NCI-H2081 treated with DMSO at 0.1 percent for 48 hours (cell line): ENCODE results near the gene PHRF1.
"Not testable (repeated sequence)": the region's sequence is repeated elsewhere in the genome, so short reads cannot be mapped to it uniquely, and the experiment has no call there.

ENCODE experiments used
- DNase-seq: peaks from one replicate; lab custom pipeline; 2025; lab: John Stamatoyannopoulos, UW

The PHRF1 gene

GRCh38 chr11:559020-559620 lies 17.1 kb upstream of the PHRF1 start:
- no peak for DNase-seq

- DNase-seq, result no peak
Measured at GRCh38 chr11:559712-560304, 16.5 kb upstream of the PHRF1 start.

GRCh38 chr11:560305-561147 lies 15.7 kb upstream of the PHRF1 start, which contains the start of the genes LMNTD2 and RASSF7:
LMNTD2 (minus strand) TSS chr11:560738; CDS start chr11:560716, 22 bp downstream.
RASSF7 (plus strand) TSS chr11:560970; CDS start chr11:561769, 799 bp downstream.
- peak; percentile 15 for DNase-seq

- DNase-seq, result no peak
Measured at GRCh38 chr11:561148-562003, 14.9 kb upstream of the PHRF1 start.

- DNase-seq, result no peak
Measured at GRCh38 chr11:562046-562645, 14.1 kb upstream of the PHRF1 start.

- DNase-seq, result no peak
Measured at GRCh38 chr11:563066-563811, 13.0 kb upstream of the PHRF1 start.

GRCh38 chr11:563812-564578 lies 12.3 kb upstream of the PHRF1 start:
- DNase-seq, result no peak

GRCh38 chr11:565921-566509 lies 10.3 kb upstream of the PHRF1 start:
- no peak for DNase-seq

- no peak for DNase-seq
Measured at GRCh38 chr11:567011-567628, 9.2 kb upstream of the PHRF1 start.

- no peak for DNase-seq
Measured at GRCh38 chr11:567629-568292, 8.5 kb upstream of the PHRF1 start.

- DNase-seq, result peak; percentile 74
Measured at GRCh38 chr11:568306-569157, 7.7 kb upstream of the PHRF1 start.

- no peak for DNase-seq
Measured at GRCh38 chr11:569158-569885, 6.9 kb upstream of the PHRF1 start.

- no peak for DNase-seq
Measured at GRCh38 chr11:571802-572185, 4.5 kb upstream of the PHRF1 start.

GRCh38 chr11:573146-573759 lies 3.0 kb upstream of the PHRF1 start:
- DNase-seq, result no peak

GRCh38 chr11:574031-574570 lies 2.2 kb upstream of the PHRF1 start:
- DNase-seq, result not testable (repeated sequence)

- no peak for DNase-seq
Measured at GRCh38 chr11:574632-575312, 1.5 kb upstream of the PHRF1 start.
